ENCODE results near the gene SIVA1.

GRCh38 chr14:104712881-104713734 is 39.8 kb upstream of the SIVA1 start:
- TF ChIP-seq CTCF (IDR thresholded peaks at IDR 0.05) (no peak), POLR2A (IDR thresholded peaks at IDR 0.05) (no peak), EP300 (IDR thresholded peaks at IDR 0.05) (no peak)
